MCF 10A (cell line): ENCODE results near the gene SYNCRIP. TPM values are rescaled to one million over a fixed set of nuclear protein-coding genes. Genes with fewer than 3 reads are reported as not detected.

Experiments
- BruUV-seq: library from RNA; stranded (reverse); fragments of 400-500 nt; replicated peaks from 2 replicates; lab custom pipeline; 2021; lab: Mats Ljungman, UMichigan
- CTCF ChIA-PET: fragments of 300-600 bp; sonication (Branson Sonifier 250); formaldehyde crosslinking; extraction: SDS; loops from one replicate; lab custom pipeline; 2021; ENCODE audit warnings: antibody characterized with exemption, inconsistent platforms; lab: Yijun Ruan, JAX
- POLR2A ChIA-PET: fragments of 300-600, 350-650 bp; sonication (Branson Sonifier 250); formaldehyde crosslinking; extraction: SDS; loops from one replicate; lab custom pipeline; 2020; ENCODE audit warnings: antibody characterized with exemption, inconsistent platforms; lab: Yijun Ruan, JAX
- DNase-seq: peaks from one replicate; pipeline ENCODE4 v3.0.0-alpha.2; 2018; ENCODE audit not compliant: unreplicated experiment
- H3K27ac Mint-ChIP-seq: one replicate; pipeline ENCODE4 v1.8.0; 2022; ENCODE audit warnings: mild to moderate bottlenecking, low read depth, mixed read lengths; ENCODE audit not compliant: unreplicated experiment
- H3K27me3 Mint-ChIP-seq: one replicate; pipeline ENCODE4 v1.8.0; 2022; ENCODE audit warnings: mixed read lengths; ENCODE audit not compliant: insufficient read depth, unreplicated experiment
- H3K36me3 Mint-ChIP-seq: one replicate; pipeline ENCODE4 v1.8.0; 2022; ENCODE audit warnings: mild to moderate bottlenecking, moderate library complexity, mixed read lengths; ENCODE audit not compliant: insufficient read depth, unreplicated experiment
- H3K4me1 Mint-ChIP-seq: one replicate; pipeline ENCODE4 v1.8.0; 2022; ENCODE audit warnings: mixed read lengths; ENCODE audit not compliant: insufficient read depth, unreplicated experiment
- H3K4me3 Mint-ChIP-seq: one replicate; pipeline ENCODE4 v1.8.0; 2022; ENCODE audit warnings: mild to moderate bottlenecking, moderate library complexity, mixed read lengths; ENCODE audit not compliant: unreplicated experiment
- H3K9me3 Mint-ChIP-seq: one replicate; pipeline ENCODE4 v1.8.0; 2022; ENCODE audit warnings: mixed read lengths; ENCODE audit not compliant: unreplicated experiment
- intact Hi-C: fragments of 100-400 bp; cut with micrococcal nuclease; formaldehyde crosslinking; loops from 2 replicates; pipeline ENCODE4 v1.14.1; 2022
- total RNA-seq: library from RNA; stranded (reverse); gene quantifications from 2 replicates; pipeline ENCODE4 v1.2.3, GENCODE V29; 2022
- TF ChIP-seq, protein P1 (sequence below): fragments of 200-600 bp; IDR thresholded peaks from one replicate; pipeline ENCODE4 v1.8.0; 2022; ENCODE audit warnings: antibody characterized with exemption, mild to moderate bottlenecking; ENCODE audit not compliant: unreplicated experiment

SYNCRIP gene
- total RNA-seq, 1 experiment from 2014 or later = 161 TPM

DNA sequence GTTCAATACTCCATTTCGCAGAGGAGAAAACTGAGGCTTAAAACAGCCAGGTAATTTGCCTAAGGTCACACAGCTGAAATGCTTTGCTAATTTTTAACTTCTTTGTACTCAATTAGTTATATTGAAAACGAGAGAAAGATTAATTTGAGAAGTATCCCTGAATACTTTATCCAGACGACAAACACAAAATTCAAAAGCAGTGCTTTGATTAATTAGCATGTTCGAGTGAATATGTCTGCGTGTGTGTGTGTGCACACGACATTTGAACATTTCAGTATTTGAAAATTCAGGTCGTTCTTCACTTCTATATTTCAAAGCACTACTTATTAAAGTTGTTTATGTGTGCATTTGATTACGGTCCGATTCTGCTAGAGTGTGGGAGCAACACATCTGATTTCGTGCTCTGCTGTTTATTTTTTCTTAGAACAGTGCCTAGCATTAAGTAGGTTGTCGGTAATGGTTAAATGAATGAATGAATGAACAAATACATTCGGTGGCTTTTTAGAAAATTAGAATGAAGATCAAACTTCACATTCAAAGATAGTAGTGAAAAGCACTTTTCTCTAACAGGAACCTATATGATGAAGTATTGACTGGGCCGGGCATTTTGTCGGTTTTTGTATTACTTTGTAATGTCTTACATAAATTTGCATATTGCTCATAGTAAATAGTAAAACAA is 36.9 kb upstream of the SYNCRIP start:
- TF ChIP-seq, protein P1, sequence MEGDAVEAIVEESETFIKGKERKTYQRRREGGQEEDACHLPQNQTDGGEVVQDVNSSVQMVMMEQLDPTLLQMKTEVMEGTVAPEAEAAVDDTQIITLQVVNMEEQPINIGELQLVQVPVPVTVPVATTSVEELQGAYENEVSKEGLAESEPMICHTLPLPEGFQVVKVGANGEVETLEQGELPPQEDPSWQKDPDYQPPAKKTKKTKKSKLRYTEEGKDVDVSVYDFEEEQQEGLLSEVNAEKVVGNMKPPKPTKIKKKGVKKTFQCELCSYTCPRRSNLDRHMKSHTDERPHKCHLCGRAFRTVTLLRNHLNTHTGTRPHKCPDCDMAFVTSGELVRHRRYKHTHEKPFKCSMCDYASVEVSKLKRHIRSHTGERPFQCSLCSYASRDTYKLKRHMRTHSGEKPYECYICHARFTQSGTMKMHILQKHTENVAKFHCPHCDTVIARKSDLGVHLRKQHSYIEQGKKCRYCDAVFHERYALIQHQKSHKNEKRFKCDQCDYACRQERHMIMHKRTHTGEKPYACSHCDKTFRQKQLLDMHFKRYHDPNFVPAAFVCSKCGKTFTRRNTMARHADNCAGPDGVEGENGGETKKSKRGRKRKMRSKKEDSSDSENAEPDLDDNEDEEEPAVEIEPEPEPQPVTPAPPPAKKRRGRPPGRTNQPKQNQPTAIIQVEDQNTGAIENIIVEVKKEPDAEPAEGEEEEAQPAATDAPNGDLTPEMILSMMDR = no peak
- TSS peak; percentile 65 for BruUV-seq
- CTCF ChIA-PET = interaction anchor here (5.1 kb wide), 1 partner anchor 38 kb away, joined by 69 read pairs; the partner anchor contains the start of gene SYNCRIP
- DNase-seq = no peak
- peaks cover 42% of the 10 kb centered on the region for H3K36me3 Mint-ChIP-seq
- H3K27ac Mint-ChIP-seq = peak overlapping the region; percentile 98
- H3K27me3 Mint-ChIP-seq = no peaks in the 10 kb centered on the region
- intact Hi-C loops = loop anchor here (5.0 to 10.0 kb wide), 3 partner anchors 55 to 322 kb away; partner anchors contain the start of gene SNX14
- H3K4me3 Mint-ChIP-seq = peak overlapping the region; percentile 97
- H3K9me3 Mint-ChIP-seq = no peaks in the 10 kb centered on the region
- POLR2A ChIA-PET = interaction anchor here (0.6 to 10.9 kb wide), 21 partner anchors 9 to 1477 kb away, joined by 3 to 889 read pairs (median 5); partner anchors contain the start of genes SNX14 and SYNCRIP
- H3K4me1 Mint-ChIP-seq = peaks cover 25% of the 10 kb centered on the region

DNA sequence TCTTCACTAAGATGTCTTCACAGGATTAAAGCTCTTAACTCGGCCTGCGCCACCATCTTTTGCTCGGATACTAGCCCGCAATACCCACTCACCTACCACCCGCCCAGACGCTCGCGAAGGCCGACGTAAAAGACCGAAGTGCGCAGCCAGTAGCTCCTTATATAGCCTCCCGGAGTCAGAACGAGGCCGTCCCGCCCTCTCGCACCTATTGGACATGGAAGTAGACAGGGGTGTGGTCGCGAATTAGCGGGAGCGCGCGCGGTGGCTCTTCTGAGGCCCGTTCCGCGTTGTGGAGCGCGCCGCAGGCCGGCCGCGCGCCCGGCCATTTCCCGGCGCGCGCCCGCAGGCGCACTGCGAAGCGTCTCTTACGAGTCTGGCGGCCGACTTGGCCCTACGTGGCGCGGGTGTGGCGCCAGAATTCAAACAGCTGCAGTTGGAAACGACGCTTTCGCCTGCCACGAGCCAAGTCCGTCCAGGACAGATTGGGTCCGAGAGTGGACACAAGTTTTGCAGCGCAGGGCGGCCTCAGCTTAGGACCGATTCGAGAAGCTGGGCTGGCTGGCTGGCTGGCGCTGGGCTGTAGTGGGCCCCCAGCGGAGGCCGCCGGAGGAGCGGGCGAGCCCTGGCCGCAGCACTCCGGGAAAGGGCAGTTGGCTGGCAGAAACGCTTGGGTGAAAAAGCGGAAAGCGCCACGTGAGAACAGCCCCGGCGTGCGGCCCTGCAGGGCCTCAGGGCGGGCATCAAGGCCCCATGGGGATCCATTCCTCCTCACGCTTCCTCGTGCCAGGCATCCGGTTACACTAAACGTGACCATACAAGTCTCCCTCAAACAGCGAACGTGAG is 36.1 kb upstream of the SYNCRIP start:
- no peaks in the 10 kb centered on the region for H3K27me3 Mint-ChIP-seq
- no peaks in the 10 kb centered on the region for H3K9me3 Mint-ChIP-seq
- peaks cover 25% of the 10 kb centered on the region for H3K4me1 Mint-ChIP-seq
- peak; percentile 98 for DNase-seq
- BruUV-seq = no TSS peak
- TF ChIP-seq, protein P1 = no peak
- POLR2A ChIA-PET = interaction anchor here (0.6 to 10.9 kb wide), 34 partner anchors 9 to 1505 kb away, joined by 3 to 889 read pairs (median 5); partner anchors contain the start of genes SNX14 and SYNCRIP
- peaks cover 50% of the 10 kb centered on the region for H3K36me3 Mint-ChIP-seq
- intact Hi-C loops = loop anchor here (1.0 to 10.0 kb wide), 4 partner anchors 36 to 322 kb away; partner anchors contain the start of gene SNX14
- peak overlapping the region; percentile 97 for H3K4me3 Mint-ChIP-seq
- H3K27ac Mint-ChIP-seq = peak overlapping the region; percentile 98
- CTCF ChIA-PET = interaction anchor here (0.8 to 5.1 kb wide), 3 partner anchors 37 to 224 kb away, joined by 3 to 69 read pairs (median 5); partner anchors contain the start of gene SYNCRIP

DNA sequence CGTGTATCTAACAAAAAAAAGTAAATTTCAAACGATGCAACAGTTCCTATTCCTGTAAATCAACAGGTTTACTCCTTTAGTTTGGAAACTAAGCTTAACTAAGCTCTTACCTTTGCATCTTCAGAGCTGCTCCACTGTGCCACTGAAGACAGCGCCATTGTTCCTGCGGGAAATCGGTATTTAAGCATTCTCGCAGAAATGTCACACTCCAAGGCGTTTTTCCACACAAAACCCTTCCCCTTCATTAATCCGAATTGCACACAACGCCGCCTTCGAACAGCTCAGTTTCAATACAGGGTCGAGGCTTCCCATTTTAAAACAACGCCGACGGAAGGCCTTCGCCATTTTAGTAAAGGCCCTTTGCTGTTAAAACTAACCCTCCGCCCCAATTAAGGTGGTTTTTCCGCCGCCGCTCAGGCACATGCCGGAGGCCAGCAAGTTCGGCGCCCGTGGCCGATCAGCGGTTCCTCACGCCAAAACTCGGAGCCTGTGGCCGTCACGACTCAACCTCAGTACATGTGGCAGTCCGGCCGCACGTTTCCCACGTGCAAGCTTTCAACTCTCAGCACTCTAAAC is 35.4 kb upstream of the SYNCRIP start:
- intact Hi-C loops = loop anchor here (1.0 to 10.0 kb wide), 4 partner anchors 35 to 321 kb away; partner anchors contain the start of gene SNX14
- Mint-ChIP-seq H3K4me3 (peak overlapping the region; percentile 97), H3K36me3 (peaks cover 57% of the 10 kb centered on the region), H3K27me3 (no peaks in the 10 kb centered on the region), H3K4me1 (peaks cover 25% of the 10 kb centered on the region), H3K27ac (peak overlapping the region; percentile 98), H3K9me3 (no peaks in the 10 kb centered on the region)
- ChIA-PET POLR2A (interaction anchor here (0.6 to 10.9 kb wide), 33 partner anchors 8 to 1506 kb away, joined by 3 to 889 read pairs (median 5); partner anchors contain the start of genes SNX14 and SYNCRIP), CTCF (interaction anchor here (0.6 to 5.1 kb wide), 5 partner anchors 36 to 224 kb away, joined by 3 to 69 read pairs (median 5); partner anchors contain the start of gene SYNCRIP)
- peak; percentile 17 for DNase-seq
- BruUV-seq = TSS peak; percentile 71
- TF ChIP-seq, protein P1 = no peak
